Measurements from ENCODE around the gene SAMD4A. TPM values are rescaled to one million over a fixed set of nuclear protein-coding genes. Genes with fewer than 3 reads are reported as not detected.
A peak's percentile ranks its signal among the peaks of the same experiment; 100 is the strongest.

SAMD4A gene
- total RNA-seq, 1 donor from 2014 or later: 30.6 TPM

GRCh38 chr14:54709444-54709843 is 142.5 kb downstream of the SAMD4A start:
- peaks cover 29% of the 10 kb centered on the region for H3K4me1 ChIP-seq
- peak overlapping the region; percentile 32 for H3K27ac ChIP-seq
- no peak overlapping the region for H3K4me3 ChIP-seq
- DNase-seq (no peak), ATAC-seq (peak; percentile 85 to 88)
- TF ChIP-seq CTCF (IDR thresholded peaks at IDR 0.05): no peak
- no peaks in the 10 kb centered on the region for H3K9me3 ChIP-seq
- H3K36me3 ChIP-seq: no peaks in the 10 kb centered on the region
- H3K27me3 ChIP-seq (ENCODE audit: low read depth): no peaks in the 10 kb centered on the region
- intact Hi-C loops (cut with DNase I): no loop called here

DNA sequence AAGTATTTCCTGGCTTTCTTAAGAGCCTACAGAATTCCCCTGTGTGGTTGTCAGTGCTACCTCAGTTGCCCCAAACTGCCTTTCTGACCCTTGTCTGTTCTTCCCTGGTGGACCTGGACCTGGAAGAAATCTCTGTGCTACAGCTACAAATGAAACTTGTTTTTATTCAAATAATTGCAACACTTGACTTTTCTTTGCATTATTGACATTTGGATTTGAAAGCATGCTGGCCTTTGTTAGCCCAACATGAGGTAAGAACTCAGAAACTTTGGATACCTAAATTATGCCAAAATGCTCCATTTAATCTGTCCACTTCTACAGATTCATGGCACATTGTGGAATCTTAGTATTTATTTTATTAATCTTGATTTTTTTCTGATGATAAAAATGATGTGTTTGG is 142.9 kb downstream of the SAMD4A start:
- Histone ChIP-seq H3K9me3 (no peaks in the 10 kb centered on the region), H3K4me3 (no peak overlapping the region), H3K27me3 (ENCODE audit: low read depth) (no peaks in the 10 kb centered on the region), H3K36me3 (no peaks in the 10 kb centered on the region), H3K4me1 (peaks cover 29% of the 10 kb centered on the region), H3K27ac (peak overlapping the region; percentile 32)
- intact Hi-C loops (cut with DNase I): no loop called here
- DNase-seq (no peak), ATAC-seq (no peak)
- TF ChIP-seq CTCF (IDR thresholded peaks at IDR 0.05): no peak

DNA sequence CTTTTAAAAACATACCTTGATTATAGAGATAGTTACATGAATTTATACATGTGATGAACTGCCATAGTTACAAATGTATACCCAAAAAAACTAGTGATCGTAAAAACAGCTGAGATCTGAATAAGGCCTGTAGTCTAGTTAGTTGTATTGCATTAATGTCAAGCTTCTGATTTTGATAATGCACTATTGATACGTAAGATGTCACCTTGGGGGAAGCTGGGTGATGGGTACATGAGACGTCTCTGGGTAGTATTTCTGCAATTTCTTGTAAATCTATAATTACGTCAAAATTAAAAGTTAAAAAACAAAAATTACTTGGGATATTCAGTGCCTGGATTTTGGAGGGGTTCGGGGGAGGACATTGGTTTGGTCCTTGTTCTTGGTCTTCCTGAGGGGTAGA is 144.4 kb downstream of the SAMD4A start:
- Histone ChIP-seq H3K27ac (peak overlapping the region; percentile 60), H3K4me3 (no peak overlapping the region), H3K27me3 (ENCODE audit: low read depth) (no peaks in the 10 kb centered on the region), H3K36me3 (no peaks in the 10 kb centered on the region), H3K9me3 (no peaks in the 10 kb centered on the region), H3K4me1 (peaks cover 29% of the 10 kb centered on the region)
- DNase-seq: no peak
- no peak for ATAC-seq
- no peak for TF ChIP-seq CTCF (IDR thresholded peaks at IDR 0.05)
- intact Hi-C loops (cut with DNase I): no loop called here

DNA sequence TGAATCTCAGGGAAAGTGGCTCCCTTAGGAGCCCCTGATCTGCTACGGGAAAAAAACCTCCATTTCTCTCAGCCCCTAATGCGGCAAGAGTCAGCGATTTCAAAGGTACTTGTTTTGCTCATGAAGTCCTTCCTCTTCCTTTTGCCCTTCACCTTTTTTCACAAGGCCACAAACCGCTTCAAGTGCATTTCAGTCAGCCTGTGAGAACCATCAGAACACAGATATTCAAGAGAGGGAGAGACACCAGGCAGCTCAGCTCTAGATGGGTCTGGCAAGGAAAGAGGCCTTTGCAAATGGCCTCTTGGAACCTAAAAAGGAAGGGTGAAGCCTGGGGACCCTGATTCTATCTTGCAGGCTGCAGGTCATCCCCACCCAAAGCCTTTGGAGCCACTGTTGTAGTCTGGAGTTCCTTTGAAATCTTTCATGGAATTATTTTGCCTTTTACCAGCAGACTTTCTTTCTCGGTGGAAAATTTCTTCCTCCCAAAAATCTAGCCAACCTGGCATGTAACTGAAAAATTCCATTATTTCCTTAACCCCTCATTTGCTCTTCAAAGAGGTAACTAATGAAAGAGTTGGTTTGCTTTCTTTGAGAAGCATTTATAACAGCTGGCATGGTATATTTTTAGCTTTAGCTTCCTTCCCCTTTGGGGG is 145.0 kb downstream of the SAMD4A start:
- H3K4me3 ChIP-seq: no peak overlapping the region
- no peaks in the 10 kb centered on the region for H3K9me3 ChIP-seq
- no peaks in the 10 kb centered on the region for H3K27me3 ChIP-seq (ENCODE audit: low read depth)
- peak overlapping the region; percentile 60 for H3K27ac ChIP-seq
- ATAC-seq (no peak), DNase-seq (no peak)
- intact Hi-C loops (cut with DNase I): no loop called here
- no peaks in the 10 kb centered on the region for H3K36me3 ChIP-seq
- TF ChIP-seq CTCF (IDR thresholded peaks at IDR 0.05): no peak
- H3K4me1 ChIP-seq: peaks cover 29% of the 10 kb centered on the region

- H3K4me1 ChIP-seq: peaks cover 29% of the 10 kb centered on the region
- no peak overlapping the region for H3K4me3 ChIP-seq
- no peak for TF ChIP-seq CTCF (IDR thresholded peaks at IDR 0.05)
- ATAC-seq (no peak), DNase-seq (no peak)
- no peaks in the 10 kb centered on the region for H3K27me3 ChIP-seq (ENCODE audit: low read depth)
- intact Hi-C loops (cut with DNase I): no loop called here
- H3K9me3 ChIP-seq: no peaks in the 10 kb centered on the region
- peak overlapping the region; percentile 60 for H3K27ac ChIP-seq
- H3K36me3 ChIP-seq: no peaks in the 10 kb centered on the region
These were observed 145.7 kb downstream of the SAMD4A start for GRCh38 chr14:54712465-54713200.

Measured in lower lobe of right lung (tissue), 2 donors.